ENCODE results near the gene FETUB.

- TF ChIP-seq CTCF (IDR thresholded peaks at IDR 0.05) (no peak), POLR2A (IDR thresholded peaks at IDR 0.05) (no peak)
Measured at GRCh38 chr3:186697510-186697909, 57.3 kb downstream of the FETUB start.

Data from Peyer's patch (tissue), 4 donors.